ENCODE measurements around the gene HID1. TPM values are rescaled to one million over a fixed set of nuclear protein-coding genes. Genes with fewer than 3 reads are reported as not detected.
A peak's percentile ranks its signal among the peaks of the same experiment; 100 is the strongest.
"Not testable (repeated sequence)": the region's sequence is repeated elsewhere in the genome, so short reads cannot be mapped to it uniquely, and the experiment has no call there.

HID1 gene
- total RNA-seq, 1 donor from 2014 or later: 53.8 TPM

GRCh38 chr17:74922172-74922571 lies 50.4 kb downstream of the HID1 start:
- no peak for DNase-seq

DNA sequence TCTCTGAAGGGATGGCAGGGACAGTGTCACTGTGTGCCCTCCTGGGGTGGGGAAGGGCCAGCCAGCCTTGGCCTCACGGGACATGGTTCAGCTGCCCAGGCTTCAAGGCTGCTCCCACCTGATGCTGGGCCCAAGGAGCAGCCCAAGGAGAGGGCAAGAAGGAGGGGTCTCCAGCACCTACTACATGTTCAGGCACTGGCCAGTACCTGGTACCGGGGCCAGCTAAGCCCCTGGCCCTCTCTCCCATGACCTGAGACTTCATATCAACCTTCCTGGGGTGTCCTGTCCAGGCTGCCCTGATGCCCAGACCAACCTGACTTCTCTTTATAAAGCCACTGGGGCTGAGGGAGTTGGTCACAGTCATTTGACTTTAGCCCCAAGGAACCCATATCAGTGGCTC lies 50.8 kb downstream of the HID1 start:
- no peak for DNase-seq

- no peak for DNase-seq
Observed at GRCh38 chr17:74921026-74921681, 51.4 kb downstream of the HID1 start.

- DNase-seq: no peak
Observed at GRCh38 chr17:74920642-74921025, 51.9 kb downstream of the HID1 start.

DNA sequence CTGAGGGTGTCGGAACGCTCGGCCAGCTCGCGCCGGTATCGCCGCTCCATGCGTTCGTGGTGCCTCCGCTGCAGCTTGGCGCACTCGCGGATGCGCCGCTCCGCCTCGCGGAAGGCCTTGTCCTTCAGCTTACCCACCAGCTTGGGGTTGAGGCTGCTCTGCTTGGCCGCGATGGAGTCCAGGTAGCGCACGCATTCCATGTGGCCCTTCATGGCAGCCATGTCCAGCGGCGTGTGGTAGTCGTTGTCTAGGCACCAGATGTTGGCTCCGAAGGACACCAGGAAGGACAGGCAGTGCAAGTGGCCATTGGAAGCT lies 52.3 kb downstream of the HID1 start:
- no peak for DNase-seq

DNA sequence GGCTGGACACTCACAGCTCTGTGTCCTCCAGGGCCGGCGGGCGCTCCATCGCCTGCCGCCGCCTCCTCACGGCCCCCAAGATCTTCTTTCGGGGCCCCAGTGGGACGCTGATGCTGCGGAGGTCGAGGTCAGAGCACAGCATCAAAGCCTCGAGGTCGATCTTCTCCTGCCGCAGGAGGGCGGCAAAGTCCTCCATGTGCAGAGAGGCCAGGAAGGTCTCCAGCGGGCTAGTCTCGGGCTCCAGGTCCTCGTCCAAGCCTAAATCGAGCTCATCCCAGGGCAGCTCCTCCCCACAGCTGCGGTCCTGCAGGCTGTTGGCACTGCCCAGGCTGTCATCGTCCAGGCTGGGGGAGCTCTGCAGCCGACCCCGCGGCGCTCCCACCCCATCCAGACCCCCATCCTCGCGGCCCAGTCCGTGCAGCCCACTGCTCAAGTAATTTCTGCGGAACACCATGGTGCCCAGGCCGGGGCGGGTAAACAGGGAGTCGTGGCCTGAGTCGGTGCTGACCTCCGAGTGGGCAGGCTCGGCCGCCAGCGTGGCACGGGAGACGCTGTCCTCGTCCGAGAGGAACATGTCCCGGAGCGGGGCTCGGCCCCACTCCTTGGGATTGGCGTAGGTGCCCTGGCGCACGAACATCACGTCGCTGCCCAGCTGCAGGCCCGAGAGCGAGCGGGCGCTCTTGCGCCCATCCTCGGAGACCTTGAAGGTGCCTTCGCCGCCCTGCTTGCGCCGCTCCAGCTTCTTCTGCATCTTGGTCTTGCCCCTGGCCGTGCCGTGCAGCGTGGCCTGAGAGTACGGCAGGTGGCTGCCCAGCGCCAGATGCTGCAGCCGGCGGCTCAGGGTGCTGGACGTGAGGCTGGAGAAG lies 52.9 kb downstream of the HID1 start:
- peak; percentile 47 for DNase-seq

DNA sequence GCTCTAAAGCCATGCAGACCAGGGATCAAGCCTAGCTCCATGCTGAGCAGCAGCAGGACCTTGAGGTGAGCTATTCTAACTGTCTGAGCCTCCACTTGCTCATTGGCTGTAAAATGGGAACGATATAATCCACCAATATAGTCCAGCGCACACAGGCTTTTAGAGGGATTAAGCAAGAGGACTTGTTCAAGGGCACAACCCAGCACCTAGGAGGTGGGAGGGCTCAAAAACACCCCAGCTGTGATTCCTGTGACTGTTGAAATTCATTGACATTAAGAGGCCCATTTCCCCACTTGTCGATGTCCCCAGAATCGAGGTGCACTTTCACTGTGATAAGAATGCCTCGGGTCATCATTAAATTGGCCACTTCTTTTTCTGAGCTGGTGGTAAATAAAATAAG lies 53.7 kb downstream of the HID1 start:
- DNase-seq: no peak

- no peak for DNase-seq
Observed at GRCh38 chr17:74917430-74917829, 55.1 kb downstream of the HID1 start.

GRCh38 chr17:74916851-74917199 lies 55.7 kb downstream of the HID1 start:
- no peak for DNase-seq

GRCh38 chr17:74916136-74916850 lies 56.3 kb downstream of the HID1 start:
- DNase-seq: no peak

GRCh38 chr17:74911423-74911822 lies 61.1 kb downstream of the HID1 start:
- not testable (repeated sequence) for DNase-seq

- not testable (repeated sequence) for DNase-seq
Observed at GRCh38 chr17:74909097-74909496, 63.5 kb downstream of the HID1 start.

- DNase-seq: no peak
Observed at GRCh38 chr17:74907012-74907411, 65.5 kb downstream of the HID1 start.

- DNase-seq: not testable (repeated sequence)
Observed at GRCh38 chr17:74906214-74906793, 66.3 kb downstream of the HID1 start.

GRCh38 chr17:74904687-74905409 lies 67.7 kb downstream of the HID1 start:
- no peak for DNase-seq

DNA sequence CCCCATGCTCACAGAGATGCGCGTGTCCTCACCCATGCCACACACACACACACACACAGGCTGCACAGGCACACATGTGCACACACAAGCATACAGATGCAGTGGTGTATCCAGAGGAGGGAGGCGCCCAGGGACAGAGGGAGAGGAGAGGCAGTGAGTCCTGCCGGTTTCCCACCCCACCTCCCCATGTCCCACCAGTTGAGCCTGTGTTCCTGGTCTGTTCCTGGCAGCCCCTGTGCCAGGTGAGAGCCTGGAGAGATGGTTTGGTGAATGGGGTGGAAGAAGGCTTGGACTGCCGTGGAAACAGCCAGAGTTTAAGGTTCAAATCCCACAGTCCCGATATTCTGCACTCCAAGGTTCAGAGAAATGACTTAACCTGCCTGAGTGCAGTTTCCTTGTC lies 68.9 kb downstream of the HID1 start:
- no peak for DNase-seq

- DNase-seq: no peak
Observed at GRCh38 chr17:74903034-74903433, 69.5 kb downstream of the HID1 start.

DNA sequence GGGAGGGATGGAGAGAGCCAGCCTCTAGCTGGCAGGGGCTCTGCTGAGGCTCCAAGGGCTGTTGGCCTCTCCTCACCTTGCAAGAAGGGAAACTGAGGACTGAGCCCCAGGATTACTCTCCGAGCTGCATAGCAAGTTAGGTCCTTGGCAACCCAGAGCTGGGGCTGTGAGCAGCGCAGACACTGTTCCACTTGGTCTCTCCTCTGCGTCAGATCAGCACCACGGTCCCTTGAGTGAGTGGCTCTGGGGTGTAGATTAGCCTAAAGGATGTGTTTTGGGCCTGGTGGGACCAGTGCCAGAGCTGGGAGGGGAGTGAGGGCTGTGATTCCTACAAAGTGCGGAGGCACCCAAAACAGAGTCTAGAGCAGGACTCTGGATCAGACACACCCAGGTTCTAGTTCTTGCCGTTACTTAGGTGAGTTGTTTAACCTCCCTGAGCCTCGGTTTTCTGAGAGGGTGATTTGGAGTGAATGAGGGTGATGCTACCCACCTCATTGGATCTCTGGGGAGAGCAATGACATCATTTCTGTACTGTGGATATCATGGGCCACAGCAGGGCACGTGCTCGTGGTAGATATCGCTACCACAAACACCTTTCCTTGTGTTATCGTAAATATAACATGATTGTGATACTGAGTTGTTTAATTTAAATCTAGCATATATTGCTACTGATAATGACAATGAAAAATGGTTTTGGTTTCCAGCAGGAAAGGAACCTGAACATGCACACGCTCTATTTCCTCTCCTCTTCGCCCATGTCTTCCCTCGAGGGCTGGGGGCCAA lies 71.0 kb downstream of the HID1 start:
- DNase-seq: no peak

All from dermis blood vessel endothelial cell (primary cell).